Gastroesophageal sphincter (tissue), 3 donors: ENCODE results near the gene KLF15.

Experiments
- EP300 ChIP-seq: sonication (generic); formaldehyde crosslinking; IDR thresholded peaks from one replicate; pipeline ENCODE4 v1.6.1; 2017; ENCODE audit warnings: antibody characterized with exemption, mild to moderate bottlenecking
- POLR2A ChIP-seq, 2 donors: fragments of 450-650 bp; IDR thresholded peaks; one replicate each; pipeline ENCODE4 v1.6.1; 2017; ENCODE audit warnings: antibody characterized with exemption in 2 of 2, mild to moderate bottlenecking in 2 of 2, moderate library complexity in 1 of 2
- POLR2AphosphoS5 ChIP-seq: sonication (generic); formaldehyde crosslinking; IDR thresholded peaks from one replicate; pipeline ENCODE4 v1.6.1; 2017; ENCODE audit warnings: antibody characterized with exemption
- TF ChIP-seq, protein P1 (sequence below), 4 experiments: fragments of 200-600 bp in 2 of 4; fragments of 450-650 bp in 2 of 4; sonication (generic) in 1 of 4; IDR thresholded peaks; one replicate each; pipeline ENCODE4 v1.5.1; 2017 to 2019; ENCODE audit warnings: antibody characterized with exemption in 4 of 4, mild to moderate bottlenecking in 2 of 4, moderate library complexity in 2 of 4

DNA sequence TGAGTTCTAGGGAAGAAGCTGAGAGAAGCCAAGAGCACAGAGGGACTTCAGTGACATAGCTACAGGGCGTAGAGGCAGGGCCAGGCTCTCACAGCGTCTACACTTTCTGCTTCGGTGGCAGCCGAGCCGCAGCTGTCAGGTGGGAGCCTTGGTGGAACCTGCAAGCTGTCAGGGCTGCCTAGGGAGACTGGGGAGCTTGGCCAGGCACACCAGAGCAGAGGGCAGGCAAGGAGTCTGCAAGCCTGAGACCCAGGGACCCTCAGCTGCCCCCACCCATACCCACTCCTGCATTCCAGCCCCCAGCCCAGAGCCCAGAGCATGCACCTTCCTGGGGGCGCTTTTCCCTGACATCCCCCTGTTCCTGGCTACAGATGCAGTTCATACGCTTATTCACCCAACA lies 13.4 kb upstream of the KLF15 start:
- TF ChIP-seq, protein P1, sequence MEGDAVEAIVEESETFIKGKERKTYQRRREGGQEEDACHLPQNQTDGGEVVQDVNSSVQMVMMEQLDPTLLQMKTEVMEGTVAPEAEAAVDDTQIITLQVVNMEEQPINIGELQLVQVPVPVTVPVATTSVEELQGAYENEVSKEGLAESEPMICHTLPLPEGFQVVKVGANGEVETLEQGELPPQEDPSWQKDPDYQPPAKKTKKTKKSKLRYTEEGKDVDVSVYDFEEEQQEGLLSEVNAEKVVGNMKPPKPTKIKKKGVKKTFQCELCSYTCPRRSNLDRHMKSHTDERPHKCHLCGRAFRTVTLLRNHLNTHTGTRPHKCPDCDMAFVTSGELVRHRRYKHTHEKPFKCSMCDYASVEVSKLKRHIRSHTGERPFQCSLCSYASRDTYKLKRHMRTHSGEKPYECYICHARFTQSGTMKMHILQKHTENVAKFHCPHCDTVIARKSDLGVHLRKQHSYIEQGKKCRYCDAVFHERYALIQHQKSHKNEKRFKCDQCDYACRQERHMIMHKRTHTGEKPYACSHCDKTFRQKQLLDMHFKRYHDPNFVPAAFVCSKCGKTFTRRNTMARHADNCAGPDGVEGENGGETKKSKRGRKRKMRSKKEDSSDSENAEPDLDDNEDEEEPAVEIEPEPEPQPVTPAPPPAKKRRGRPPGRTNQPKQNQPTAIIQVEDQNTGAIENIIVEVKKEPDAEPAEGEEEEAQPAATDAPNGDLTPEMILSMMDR (IDR thresholded peaks at IDR 0.05): no peak
- TF ChIP-seq POLR2A (IDR thresholded peaks at IDR 0.05) (no peak), POLR2AphosphoS5 (no peak), EP300 (no peak)
